Spleen (tissue), 7 donors: ENCODE results near the gene CNDP2.

Experiments
- POLR2A ChIP-seq, 3 donors: fragments of 450-650 bp; IDR thresholded peaks; one replicate each; pipeline ENCODE4 v1.5.1; 2017; ENCODE audit warnings: antibody characterized with exemption in 3 of 3, mild to moderate bottlenecking in 1 of 3
- TF ChIP-seq, protein P1 (sequence below), 11 experiments: fragments of 200-600 bp in 7 of 11; fragments of 450-650 bp in 4 of 11; sonication (generic) in 4 of 11; IDR thresholded peaks in 8 of 11; conservative IDR thresholded peaks in 3 of 11; 1 replicate in 7 of 11; 2 replicates in 4 of 11; pipeline versions ENCODE4 v1.4.0 to v1.8.0; 2016 to 2021; ENCODE audit warnings: antibody characterized with exemption in 11 of 11, inconsistent platforms in 4 of 11, mild to moderate bottlenecking in 1 of 11
- donor health status: DM: no; HTN: no; CAD: no; lungs with moderate emphysema.
- donor health status: DM: no; HTN: no; CAD: no.
- donor health status: DM: no; HTN: no; CAD: no.

DNA sequence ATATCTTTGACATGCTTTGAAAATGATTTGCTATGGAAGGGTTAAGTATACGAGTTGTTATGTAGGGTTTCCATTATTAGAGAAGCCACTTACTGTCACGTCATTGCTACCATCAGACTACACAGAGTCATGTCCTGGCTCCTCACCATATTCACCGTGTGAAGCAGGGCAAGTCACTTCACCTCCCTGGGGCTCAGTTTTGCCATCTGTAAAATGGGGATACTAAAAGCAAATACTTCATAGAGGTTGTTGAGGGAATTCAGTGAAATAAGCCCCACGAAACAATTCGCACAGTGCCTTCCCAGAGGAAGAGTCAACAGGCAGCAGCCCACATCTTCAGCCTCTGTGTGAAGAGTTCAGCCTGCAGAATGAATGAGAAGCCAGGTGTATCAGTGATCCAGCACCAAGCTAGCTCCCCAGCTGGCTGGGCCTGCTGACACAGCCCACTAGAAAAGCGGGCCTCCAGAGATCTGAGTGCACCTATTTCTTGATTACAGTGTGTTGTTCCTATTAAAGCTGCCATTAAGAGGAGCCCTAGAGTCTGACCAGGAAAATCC, 42.4 kb upstream of the CNDP2 start:
- no peak for TF ChIP-seq POLR2A (IDR thresholded peaks at IDR 0.05)
- TF ChIP-seq, protein P1, sequence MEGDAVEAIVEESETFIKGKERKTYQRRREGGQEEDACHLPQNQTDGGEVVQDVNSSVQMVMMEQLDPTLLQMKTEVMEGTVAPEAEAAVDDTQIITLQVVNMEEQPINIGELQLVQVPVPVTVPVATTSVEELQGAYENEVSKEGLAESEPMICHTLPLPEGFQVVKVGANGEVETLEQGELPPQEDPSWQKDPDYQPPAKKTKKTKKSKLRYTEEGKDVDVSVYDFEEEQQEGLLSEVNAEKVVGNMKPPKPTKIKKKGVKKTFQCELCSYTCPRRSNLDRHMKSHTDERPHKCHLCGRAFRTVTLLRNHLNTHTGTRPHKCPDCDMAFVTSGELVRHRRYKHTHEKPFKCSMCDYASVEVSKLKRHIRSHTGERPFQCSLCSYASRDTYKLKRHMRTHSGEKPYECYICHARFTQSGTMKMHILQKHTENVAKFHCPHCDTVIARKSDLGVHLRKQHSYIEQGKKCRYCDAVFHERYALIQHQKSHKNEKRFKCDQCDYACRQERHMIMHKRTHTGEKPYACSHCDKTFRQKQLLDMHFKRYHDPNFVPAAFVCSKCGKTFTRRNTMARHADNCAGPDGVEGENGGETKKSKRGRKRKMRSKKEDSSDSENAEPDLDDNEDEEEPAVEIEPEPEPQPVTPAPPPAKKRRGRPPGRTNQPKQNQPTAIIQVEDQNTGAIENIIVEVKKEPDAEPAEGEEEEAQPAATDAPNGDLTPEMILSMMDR (IDR thresholded peaks at IDR 0.05 in 8 of 11, conservative IDR thresholded peaks at IDR 0.05 in 3 of 11): no peak
